ENCODE data around the gene CLDN4. TPM values are rescaled to one million over a fixed set of nuclear protein-coding genes. Genes with fewer than 3 reads are reported as not detected.

The CLDN4 gene
- total and polyA plus RNA-seq, 2 experiments from 2014 or later = 11.6 to 19.4 TPM

DNA sequence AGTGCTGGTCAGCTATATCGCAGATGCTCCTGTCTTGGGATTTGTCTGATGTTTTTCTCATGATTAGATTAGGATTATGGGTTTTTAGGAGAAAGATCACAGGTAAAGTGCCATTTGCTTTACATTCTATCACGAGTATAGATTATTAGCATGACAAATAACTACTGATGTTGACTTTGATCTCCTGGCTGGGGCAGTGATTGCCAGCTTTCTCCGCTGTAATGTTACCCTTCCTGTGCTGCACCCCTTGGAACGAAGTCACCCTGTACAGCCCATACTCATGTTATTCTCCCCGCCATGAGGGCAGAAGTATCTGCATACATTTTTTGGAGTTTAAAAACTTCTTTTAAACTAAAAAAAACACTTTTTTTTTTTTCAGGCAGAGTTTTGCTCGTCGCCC lies 10.8 kb upstream of the CLDN4 start:
- H3K4me2 ChIP-seq = no peak overlapping the region
- H3K36me3 Mint-ChIP-seq (ENCODE audit: low read depth) = no peaks in the 10 kb centered on the region

More for the DNA sequence above, 10.8 kb upstream of the CLDN4 start:
- no peaks in the 10 kb centered on the region for H3K27me3 ChIP-seq (ENCODE audit: insufficient read depth)
- H3K4me3 ChIP-seq = no peak overlapping the region
- ATAC-seq (no peak), DNase-seq (ENCODE audit: low spot score) (no peak)
- Mint-ChIP-seq H3K4me1 (peaks cover 13% of the 10 kb centered on the region), H3K4me3 (no peak overlapping the region), H3K27me3 (ENCODE audit: insufficient read depth, low read depth, poor library complexity) (peaks cover 3% of the 10 kb centered on the region), H3K9me3 (no peaks in the 10 kb centered on the region; the same call in 2 of the 3 replicates), H3K27ac (no peak overlapping the region)
- no peaks in the 10 kb centered on the region for H3F3A ChIP-seq (replicated peaks; ENCODE audit: low read depth)
- H3K27ac ChIP-seq (ENCODE audit: low read depth) = no peak overlapping the region
- H3K36me3 ChIP-seq (ENCODE audit: insufficient read depth) = no peaks in the 10 kb centered on the region
- no peaks in the 10 kb centered on the region for H3K79me2 ChIP-seq (replicated peaks; ENCODE audit: insufficient read depth)
- H3K4me1 ChIP-seq (ENCODE audit: insufficient read depth) = no peaks in the 10 kb centered on the region
- no peak overlapping the region for H2AFZ ChIP-seq
- H4K20me1 ChIP-seq (replicated peaks; ENCODE audit: insufficient read depth) = no peaks in the 10 kb centered on the region
- H3K9me2 ChIP-seq (ENCODE audit: insufficient read depth) = no peaks in the 10 kb centered on the region
- TF ChIP-seq, protein P1, sequence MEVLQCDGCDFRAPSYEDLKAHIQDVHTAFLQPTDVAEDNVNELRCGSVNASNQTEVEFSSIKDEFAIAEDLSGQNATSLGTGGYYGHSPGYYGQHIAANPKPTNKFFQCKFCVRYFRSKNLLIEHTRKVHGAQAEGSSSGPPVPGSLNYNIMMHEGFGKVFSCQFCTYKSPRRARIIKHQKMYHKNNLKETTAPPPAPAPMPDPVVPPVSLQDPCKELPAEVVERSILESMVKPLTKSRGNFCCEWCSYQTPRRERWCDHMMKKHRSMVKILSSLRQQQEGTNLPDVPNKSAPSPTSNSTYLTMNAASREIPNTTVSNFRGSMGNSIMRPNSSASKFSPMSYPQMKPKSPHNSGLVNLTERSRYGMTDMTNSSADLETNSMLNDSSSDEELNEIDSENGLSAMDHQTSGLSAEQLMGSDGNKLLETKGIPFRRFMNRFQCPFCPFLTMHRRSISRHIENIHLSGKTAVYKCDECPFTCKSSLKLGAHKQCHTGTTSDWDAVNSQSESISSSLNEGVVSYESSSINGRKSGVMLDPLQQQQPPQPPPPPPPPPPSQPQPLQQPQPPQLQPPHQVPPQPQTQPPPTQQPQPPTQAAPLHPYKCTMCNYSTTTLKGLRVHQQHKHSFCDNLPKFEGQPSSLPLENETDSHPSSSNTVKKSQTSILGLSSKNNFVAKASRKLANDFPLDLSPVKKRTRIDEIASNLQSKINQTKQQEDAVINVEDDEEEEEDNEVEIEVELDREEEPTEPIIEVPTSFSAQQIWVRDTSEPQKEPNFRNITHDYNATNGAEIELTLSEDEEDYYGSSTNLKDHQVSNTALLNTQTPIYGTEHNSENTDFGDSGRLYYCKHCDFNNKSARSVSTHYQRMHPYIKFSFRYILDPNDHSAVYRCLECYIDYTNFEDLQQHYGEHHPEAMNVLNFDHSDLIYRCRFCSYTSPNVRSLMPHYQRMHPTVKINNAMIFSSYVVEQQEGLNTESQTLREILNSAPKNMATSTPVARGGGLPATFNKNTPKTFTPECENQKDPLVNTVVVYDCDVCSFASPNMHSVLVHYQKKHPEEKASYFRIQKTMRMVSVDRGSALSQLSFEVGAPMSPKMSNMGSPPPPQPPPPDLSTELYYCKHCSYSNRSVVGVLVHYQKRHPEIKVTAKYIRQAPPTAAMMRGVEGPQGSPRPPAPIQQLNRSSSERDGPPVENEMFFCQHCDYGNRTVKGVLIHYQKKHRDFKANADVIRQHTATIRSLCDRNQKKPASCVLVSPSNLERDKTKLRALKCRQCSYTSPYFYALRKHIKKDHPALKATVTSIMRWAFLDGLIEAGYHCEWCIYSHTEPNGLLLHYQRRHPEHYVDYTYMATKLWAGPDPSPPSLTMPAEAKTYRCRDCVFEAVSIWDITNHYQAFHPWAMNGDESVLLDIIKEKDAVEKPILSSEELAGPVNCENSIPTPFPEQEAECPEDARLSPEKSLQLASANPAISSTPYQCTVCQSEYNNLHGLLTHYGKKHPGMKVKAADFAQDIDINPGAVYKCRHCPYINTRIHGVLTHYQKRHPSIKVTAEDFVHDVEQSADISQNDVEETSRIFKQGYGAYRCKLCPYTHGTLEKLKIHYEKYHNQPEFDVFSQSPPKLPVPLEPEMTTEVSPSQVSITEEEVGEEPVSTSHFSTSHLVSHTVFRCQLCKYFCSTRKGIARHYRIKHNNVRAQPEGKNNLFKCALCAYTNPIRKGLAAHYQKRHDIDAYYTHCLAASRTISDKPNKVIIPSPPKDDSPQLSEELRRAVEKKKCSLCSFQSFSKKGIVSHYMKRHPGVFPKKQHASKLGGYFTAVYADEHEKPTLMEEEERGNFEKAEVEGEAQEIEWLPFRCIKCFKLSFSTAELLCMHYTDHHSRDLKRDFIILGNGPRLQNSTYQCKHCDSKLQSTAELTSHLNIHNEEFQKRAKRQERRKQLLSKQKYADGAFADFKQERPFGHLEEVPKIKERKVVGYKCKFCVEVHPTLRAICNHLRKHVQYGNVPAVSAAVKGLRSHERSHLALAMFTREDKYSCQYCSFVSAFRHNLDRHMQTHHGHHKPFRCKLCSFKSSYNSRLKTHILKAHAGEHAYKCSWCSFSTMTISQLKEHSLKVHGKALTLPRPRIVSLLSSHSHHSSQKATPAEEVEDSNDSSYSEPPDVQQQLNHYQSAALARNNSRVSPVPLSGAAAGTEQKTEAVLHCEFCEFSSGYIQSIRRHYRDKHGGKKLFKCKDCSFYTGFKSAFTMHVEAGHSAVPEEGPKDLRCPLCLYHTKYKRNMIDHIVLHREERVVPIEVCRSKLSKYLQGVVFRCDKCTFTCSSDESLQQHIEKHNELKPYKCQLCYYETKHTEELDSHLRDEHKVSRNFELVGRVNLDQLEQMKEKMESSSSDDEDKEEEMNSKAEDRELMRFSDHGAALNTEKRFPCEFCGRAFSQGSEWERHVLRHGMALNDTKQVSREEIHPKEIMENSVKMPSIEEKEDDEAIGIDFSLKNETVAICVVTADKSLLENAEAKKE (CRISPR knock-in tag; IDR thresholded peaks at IDR 0.05) = no peak
- TF ChIP-seq ZNF331 (CRISPR knock-in tag; IDR thresholded peaks at IDR 0.05; ENCODE audit: low read depth) (no peak), CREB1 (CRISPR knock-in tag; IDR thresholded peaks at IDR 0.05; ENCODE audit: low read depth) (no peak), EZH2 (IDR thresholded peaks at IDR 0.05; ENCODE audit: low read depth, unreplicated experiment) (no peak), NANOG (IDR thresholded peaks at IDR 0.05; ENCODE audit: borderline replicate concordance) (no peak), ZNF114 (CRISPR knock-in tag; IDR thresholded peaks at IDR 0.05) (no peak), POLR2AphosphoS5 (IDR thresholded peaks at IDR 0.05; ENCODE audit: low read depth) (no peak), JUNB (IDR thresholded peaks at IDR 0.05; ENCODE audit: unreplicated experiment) (no peak), STAT1 (IDR thresholded peaks at IDR 0.05; ENCODE audit: unreplicated experiment) (no peak), EZH2phosphoT487 (IDR thresholded peaks at IDR 0.05; ENCODE audit: unreplicated experiment) (no peak)
- TF ChIP-seq, protein P2, sequence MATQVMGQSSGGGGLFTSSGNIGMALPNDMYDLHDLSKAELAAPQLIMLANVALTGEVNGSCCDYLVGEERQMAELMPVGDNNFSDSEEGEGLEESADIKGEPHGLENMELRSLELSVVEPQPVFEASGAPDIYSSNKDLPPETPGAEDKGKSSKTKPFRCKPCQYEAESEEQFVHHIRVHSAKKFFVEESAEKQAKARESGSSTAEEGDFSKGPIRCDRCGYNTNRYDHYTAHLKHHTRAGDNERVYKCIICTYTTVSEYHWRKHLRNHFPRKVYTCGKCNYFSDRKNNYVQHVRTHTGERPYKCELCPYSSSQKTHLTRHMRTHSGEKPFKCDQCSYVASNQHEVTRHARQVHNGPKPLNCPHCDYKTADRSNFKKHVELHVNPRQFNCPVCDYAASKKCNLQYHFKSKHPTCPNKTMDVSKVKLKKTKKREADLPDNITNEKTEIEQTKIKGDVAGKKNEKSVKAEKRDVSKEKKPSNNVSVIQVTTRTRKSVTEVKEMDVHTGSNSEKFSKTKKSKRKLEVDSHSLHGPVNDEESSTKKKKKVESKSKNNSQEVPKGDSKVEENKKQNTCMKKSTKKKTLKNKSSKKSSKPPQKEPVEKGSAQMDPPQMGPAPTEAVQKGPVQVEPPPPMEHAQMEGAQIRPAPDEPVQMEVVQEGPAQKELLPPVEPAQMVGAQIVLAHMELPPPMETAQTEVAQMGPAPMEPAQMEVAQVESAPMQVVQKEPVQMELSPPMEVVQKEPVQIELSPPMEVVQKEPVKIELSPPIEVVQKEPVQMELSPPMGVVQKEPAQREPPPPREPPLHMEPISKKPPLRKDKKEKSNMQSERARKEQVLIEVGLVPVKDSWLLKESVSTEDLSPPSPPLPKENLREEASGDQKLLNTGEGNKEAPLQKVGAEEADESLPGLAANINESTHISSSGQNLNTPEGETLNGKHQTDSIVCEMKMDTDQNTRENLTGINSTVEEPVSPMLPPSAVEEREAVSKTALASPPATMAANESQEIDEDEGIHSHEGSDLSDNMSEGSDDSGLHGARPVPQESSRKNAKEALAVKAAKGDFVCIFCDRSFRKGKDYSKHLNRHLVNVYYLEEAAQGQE (IDR thresholded peaks at IDR 0.05; ENCODE audit: unreplicated experiment) = no peak
- TF ChIP-seq, protein P3, sequence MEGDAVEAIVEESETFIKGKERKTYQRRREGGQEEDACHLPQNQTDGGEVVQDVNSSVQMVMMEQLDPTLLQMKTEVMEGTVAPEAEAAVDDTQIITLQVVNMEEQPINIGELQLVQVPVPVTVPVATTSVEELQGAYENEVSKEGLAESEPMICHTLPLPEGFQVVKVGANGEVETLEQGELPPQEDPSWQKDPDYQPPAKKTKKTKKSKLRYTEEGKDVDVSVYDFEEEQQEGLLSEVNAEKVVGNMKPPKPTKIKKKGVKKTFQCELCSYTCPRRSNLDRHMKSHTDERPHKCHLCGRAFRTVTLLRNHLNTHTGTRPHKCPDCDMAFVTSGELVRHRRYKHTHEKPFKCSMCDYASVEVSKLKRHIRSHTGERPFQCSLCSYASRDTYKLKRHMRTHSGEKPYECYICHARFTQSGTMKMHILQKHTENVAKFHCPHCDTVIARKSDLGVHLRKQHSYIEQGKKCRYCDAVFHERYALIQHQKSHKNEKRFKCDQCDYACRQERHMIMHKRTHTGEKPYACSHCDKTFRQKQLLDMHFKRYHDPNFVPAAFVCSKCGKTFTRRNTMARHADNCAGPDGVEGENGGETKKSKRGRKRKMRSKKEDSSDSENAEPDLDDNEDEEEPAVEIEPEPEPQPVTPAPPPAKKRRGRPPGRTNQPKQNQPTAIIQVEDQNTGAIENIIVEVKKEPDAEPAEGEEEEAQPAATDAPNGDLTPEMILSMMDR (conservative IDR thresholded peaks at IDR 0.05; ENCODE audit: low read depth in 2 of 2) = no peak
- TF ChIP-seq, protein P4, sequence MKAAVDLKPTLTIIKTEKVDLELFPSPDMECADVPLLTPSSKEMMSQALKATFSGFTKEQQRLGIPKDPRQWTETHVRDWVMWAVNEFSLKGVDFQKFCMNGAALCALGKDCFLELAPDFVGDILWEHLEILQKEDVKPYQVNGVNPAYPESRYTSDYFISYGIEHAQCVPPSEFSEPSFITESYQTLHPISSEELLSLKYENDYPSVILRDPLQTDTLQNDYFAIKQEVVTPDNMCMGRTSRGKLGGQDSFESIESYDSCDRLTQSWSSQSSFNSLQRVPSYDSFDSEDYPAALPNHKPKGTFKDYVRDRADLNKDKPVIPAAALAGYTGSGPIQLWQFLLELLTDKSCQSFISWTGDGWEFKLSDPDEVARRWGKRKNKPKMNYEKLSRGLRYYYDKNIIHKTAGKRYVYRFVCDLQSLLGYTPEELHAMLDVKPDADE (IDR thresholded peaks at IDR 0.05) = no peak
